Measurements from ENCODE around the gene CDC6. TPM values are rescaled to one million over a fixed set of nuclear protein-coding genes. Genes with fewer than 3 reads are reported as not detected.

CDC6 gene
- total RNA-seq, 1 donor from 2014 or later: 1.2 TPM

DNA sequence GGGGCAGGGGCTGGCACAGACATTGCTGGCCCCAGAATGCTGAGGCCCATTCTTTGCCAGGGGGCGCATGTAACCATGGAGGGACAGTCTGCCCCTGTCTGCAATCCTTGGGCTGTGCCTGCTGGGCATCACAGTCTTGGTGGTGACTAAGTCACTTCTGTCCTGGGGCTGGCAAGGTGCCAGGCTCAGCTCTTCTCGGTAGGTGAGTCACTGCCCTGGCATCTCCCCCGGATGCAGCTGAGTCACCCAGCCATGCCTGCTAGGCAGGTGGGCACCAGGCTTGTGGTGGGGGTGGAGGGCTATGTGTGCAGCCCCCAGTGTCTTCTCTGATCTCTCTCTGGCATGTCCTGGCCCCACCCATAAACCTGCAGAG, 26.9 kb downstream of the CDC6 start:
- DNase-seq (ENCODE audit: low spot score in 2 of 2): peak; percentile 90 to 98
- Histone ChIP-seq H3K27ac (peak overlapping the region; percentile 90 to 91), H3K36me3 (no peaks in the 10 kb centered on the region), H3K4me3 (no peak overlapping the region), H3K27me3 (no peaks in the 10 kb centered on the region), H3K4me1 (peaks cover 56 to 88% of the 10 kb centered on the region in 2 donors), H3K9me3 (no peaks in the 10 kb centered on the region)
- intact Hi-C loops (cut with DNase I): loop anchor here (5.0 kb wide), 2 partner anchors 103 to 138 kb away; partner anchors contain the start of gene TOP2A
- TF ChIP-seq CTCF (IDR thresholded peaks at IDR 0.05): peak in 1 of 3 experiments; percentile 30

- intact Hi-C loops (cut with DNase I): no loop called here
- no peak overlapping the region for H3K4me3 ChIP-seq
- no peaks in the 10 kb centered on the region for H3K9me3 ChIP-seq
- H3K27me3 ChIP-seq: no peaks in the 10 kb centered on the region
- peak overlapping the region; percentile 90 to 91 for H3K27ac ChIP-seq
- H3K36me3 ChIP-seq: no peaks in the 10 kb centered on the region
- peak in 1 of 2 donors; percentile 61 for DNase-seq (ENCODE audit: low spot score in 2 of 2)
- no peak for TF ChIP-seq CTCF (IDR thresholded peaks at IDR 0.05)
- peaks cover 55 to 88% of the 10 kb centered on the region in 2 donors for H3K4me1 ChIP-seq
Measured at GRCh38 chr17:40315206-40315605, 27.5 kb downstream of the CDC6 start.

GRCh38 chr17:40315678-40316570, 28.2 kb downstream of the CDC6 start:
- intact Hi-C loops (cut with DNase I): no loop called here
- H3K27ac ChIP-seq: peak overlapping the region; percentile 90 to 91
- no peaks in the 10 kb centered on the region for H3K9me3 ChIP-seq
- no peaks in the 10 kb centered on the region for H3K36me3 ChIP-seq
- TF ChIP-seq CTCF (IDR thresholded peaks at IDR 0.05): no peak
- peak overlapping the region in 1 of 2 donors; percentile 86 for H3K4me3 ChIP-seq
- no peaks in the 10 kb centered on the region for H3K27me3 ChIP-seq
- peaks cover 52 to 88% of the 10 kb centered on the region in 2 donors for H3K4me1 ChIP-seq
- DNase-seq (ENCODE audit: low spot score in 2 of 2): peak in 1 of 2 donors; percentile 61

- intact Hi-C loops (cut with DNase I): no loop called here
- Histone ChIP-seq H3K27ac (peak overlapping the region; percentile 90 to 91), H3K27me3 (no peaks in the 10 kb centered on the region), H3K9me3 (no peaks in the 10 kb centered on the region), H3K4me1 (peaks cover 48 to 88% of the 10 kb centered on the region in 2 donors), H3K36me3 (no peaks in the 10 kb centered on the region), H3K4me3 (peak overlapping the region; percentile 70 to 86)
- DNase-seq (ENCODE audit: low spot score in 2 of 2): peak in 1 of 2 donors; percentile 84
- TF ChIP-seq CTCF (IDR thresholded peaks at IDR 0.05): no peak
Measured at GRCh38 chr17:40316571-40317344, 29.1 kb downstream of the CDC6 start.

GRCh38 chr17:40317345-40317873, 29.7 kb downstream of the CDC6 start:
- peak in 1 of 2 donors; percentile 85 for DNase-seq (ENCODE audit: low spot score in 2 of 2)
- peaks cover 47 to 88% of the 10 kb centered on the region in 2 donors for H3K4me1 ChIP-seq
- H3K27ac ChIP-seq: peak overlapping the region; percentile 90 to 91
- TF ChIP-seq CTCF (IDR thresholded peaks at IDR 0.05): peak; percentile 29 to 63 (median 51)
- H3K27me3 ChIP-seq: no peaks in the 10 kb centered on the region
- H3K4me3 ChIP-seq: peak overlapping the region; percentile 70 to 86
- H3K9me3 ChIP-seq: no peaks in the 10 kb centered on the region
- H3K36me3 ChIP-seq: no peaks in the 10 kb centered on the region
- intact Hi-C loops (cut with DNase I): no loop called here

Measured in ascending aorta (tissue), 2 donors.